B cell (primary cell): ENCODE results near the gene ADM5. TPM values are rescaled to one million over a fixed set of nuclear protein-coding genes. Genes with fewer than 3 reads are reported as not detected.

ENCODE experiments used
- ATAC-seq: fragments of 200-7000 bp; cut with Tn5 transposase; one replicate; pipeline ENCODE4 v1.10.0; 2021; ENCODE audit warnings: low read depth, mild to moderate bottlenecking, moderate number of reproducible peaks, moderate library complexity
- CTCF ChIA-PET: fragments of 350-600 bp; sonication (Branson Sonifier 250); formaldehyde crosslinking; loops from one replicate; lab custom pipeline; 2021; ENCODE audit warnings: antibody characterized with exemption, inconsistent platforms; lab: Charles Lee
- POLR2A ChIA-PET: fragments of 350-600 bp; sonication (Branson Sonifier 250); formaldehyde crosslinking; loops from one replicate; lab custom pipeline; 2021; ENCODE audit warnings: antibody characterized with exemption; lab: Charles Lee
- DNase-seq: peaks from one replicate; pipeline ENCODE4 v3.0.0; 2013
- H2AFZ ChIP-seq: 2 replicates; pipeline ENCODE4 v1.6.1; 2012; ENCODE audit warnings: mild to moderate bottlenecking, low read depth, low read length; ENCODE audit not compliant: insufficient read depth, poor library complexity, severe bottlenecking
- H3K27ac ChIP-seq, 2 donors: 1 replicate in 1 of 2; 2 replicates in 1 of 2; pipeline ENCODE4 v1.5.1; 2012 to 2013; ENCODE audit warnings: low read length in 2 of 2, mild to moderate bottlenecking in 2 of 2, moderate library complexity in 1 of 2
- H3K27me3 ChIP-seq, 4 experiments: fragments of 200-600 bp in 1 of 4; sonication (generic) in 1 of 4; replicated peaks in 1 of 4; 1 replicate in 2 of 4; 2 replicates in 2 of 4; pipeline versions ENCODE4 v1.6.1 to v1.7.0; 2013 to 2016; ENCODE audit warnings: low read length in 3 of 4, mild to moderate bottlenecking in 2 of 4, mixed read lengths in 1 of 4, moderate library complexity in 1 of 4; ENCODE audit not compliant: insufficient read depth in 4 of 4, control insufficient read depth in 3 of 4; ENCODE audit errors: control extremely low read depth in 1 of 4
- H3K36me3 ChIP-seq, 2 experiments: replicated peaks in 1 of 2; 1 replicate in 1 of 2; 2 replicates in 1 of 2; pipeline versions ENCODE4 v1.6.1 to v1.7.1; 2013; ENCODE audit warnings: low read length in 1 of 2; ENCODE audit not compliant: insufficient read depth in 2 of 2, control insufficient read depth in 1 of 2; ENCODE audit errors: control extremely low read depth in 1 of 2, extremely low read depth in 1 of 2
- H3K4me1 ChIP-seq, 2 donors: fragments of 200-600 bp in 1 of 2; sonication (generic) in 1 of 2; 1 replicate in 1 of 2; 2 replicates in 1 of 2; pipeline versions ENCODE4 v1.5.1 to v1.6.1; 2013 to 2017; ENCODE audit warnings: low read length in 2 of 2; ENCODE audit not compliant: control insufficient read depth in 2 of 2, insufficient read depth in 2 of 2
- H3K4me2 ChIP-seq: replicated peaks from 2 replicates; pipeline ENCODE3; 2012; ENCODE audit warnings: mild to moderate bottlenecking, low read depth, low read length; ENCODE audit not compliant: poor library complexity, severe bottlenecking
- H3K4me3 ChIP-seq, 5 experiments: fragments of 200-600 bp in 1 of 5; sonication (generic) in 1 of 5; 1 replicate in 3 of 5; 2 replicates in 2 of 5; pipeline versions ENCODE4 v1.5.1 to v1.7.0; 2011 to 2016; ENCODE audit warnings: low read length in 4 of 5, mild to moderate bottlenecking in 4 of 5, low read depth in 2 of 5, control low read depth in 1 of 5, moderate library complexity in 1 of 5; ENCODE audit not compliant: insufficient read depth in 1 of 5; ENCODE audit errors: control extremely low read depth in 1 of 5, extremely low read depth in 1 of 5
- H3K79me2 ChIP-seq: fragments of 200-600 bp; sonication (generic); one replicate; pipeline ENCODE4 v1.6.0; 2016; ENCODE audit warnings: low read length; ENCODE audit not compliant: control insufficient read depth, insufficient read depth
- H3K9ac ChIP-seq: fragments of 200-600 bp; sonication (generic); 2 replicates; pipeline ENCODE4 v1.6.1; 2017; ENCODE audit warnings: mild to moderate bottlenecking, low read length, moderate library complexity
- H3K9me3 ChIP-seq, 3 donors: one replicate each; pipeline versions ENCODE4 v1.6.1 to v1.7.1; 2013; ENCODE audit warnings: low read length in 2 of 3; ENCODE audit not compliant: control insufficient read depth in 2 of 3, insufficient read depth in 1 of 3; ENCODE audit errors: control extremely low read depth in 1 of 3
- H4K20me1 ChIP-seq: 2 replicates; pipeline ENCODE4 v1.6.0; 2012; ENCODE audit warnings: mild to moderate bottlenecking, low read length; ENCODE audit not compliant: insufficient read depth, control insufficient read depth, poor library complexity, severe bottlenecking
- H3K27ac Mint-ChIP-seq: one replicate; pipeline ENCODE4 v1.8.0; 2021; ENCODE audit warnings: mixed read lengths
- H3K27me3 Mint-ChIP-seq: one replicate; pipeline ENCODE4 v1.8.0; 2021; ENCODE audit warnings: mixed read lengths
- H3K4me1 Mint-ChIP-seq: one replicate; pipeline ENCODE4 v1.8.0; 2021; ENCODE audit warnings: mixed read lengths
- H3K4me3 Mint-ChIP-seq: one replicate; pipeline ENCODE4 v1.8.0; 2021; ENCODE audit warnings: mixed read lengths
- H3K9me3 Mint-ChIP-seq: one replicate; pipeline ENCODE4 v1.8.0; 2022; ENCODE audit warnings: mixed read lengths; ENCODE audit not compliant: insufficient read depth
- CTCF ChIP-seq: fragments of 200-600 bp; IDR thresholded peaks from one replicate; pipeline ENCODE4 v1.8.0; 2022; ENCODE audit warnings: antibody characterized with exemption, mild to moderate bottlenecking
- EZH2 ChIP-seq: IDR thresholded peaks from 2 replicates; pipeline ENCODE4 v1.6.1; 2012; ENCODE audit warnings: borderline replicate concordance, low read depth, mild to moderate bottlenecking, moderate library complexity, low read length; ENCODE audit not compliant: insufficient read depth, poor library complexity, severe bottlenecking
- WGBS: methylation state at CpG from one replicate; pipeline ENCODE4 v1.1.5; 2013; ENCODE audit warnings: missing lambda C conversion rate; ENCODE audit not compliant: insufficient coverage; 5-methylcytosine and 5-hydroxymethylcytosine counted together
- intact Hi-C: fragments of 100-400 bp; cut with micrococcal nuclease; formaldehyde crosslinking; loops from one replicate; pipeline ENCODE4 v1.10.0; 2022
- polyA plus RNA-seq: library from polyadenylated mRNA; depleted of rRNA; stranded (reverse); fragments of >200 nt; gene quantifications from 2 replicates; pipeline ENCODE4 v1.2.3, GENCODE V29; 2012
- small RNA-seq: library from RNA; depleted of rRNA; stranded (forward); fragments of <200 nt; gene quantifications from one replicate; pipeline ENCODE3, GENCODE V24; 2012; ENCODE audit warnings: low replicate concordance, low read depth; ENCODE audit not compliant: insufficient read length
- total RNA-seq, 2 donors: library from RNA; stranded (reverse); fragments of 120-200 nt in 1 of 2; gene quantifications; 1 replicate in 1 of 2; 2 replicates in 1 of 2; pipeline versions ENCODE4 v1.2.3 to v1.2.4, GENCODE V29; 2013 to 2022

Gene ADM5
- total and polyA plus RNA-seq, 2 donors (not counting 1 experiment from before 2014, with no cell fraction given) = 5.6 to 8.4 TPM

GRCh38 chr19:49739933-49740332 lies 50.5 kb downstream of the ADM5 start:
- intact Hi-C loops = no loop called here
- TF ChIP-seq EZH2 (no peak), CTCF (no peak)
- Histone ChIP-seq H2AFZ (no peak overlapping the region), H3K4me3 (no peak overlapping the region), H3K36me3 (no peaks in the 10 kb centered on the region), H4K20me1 (no peaks in the 10 kb centered on the region), H3K9ac (no peak overlapping the region), H3K4me1 (no peaks in the 10 kb centered on the region), H3K27ac (no peak overlapping the region), H3K27me3 (no peaks in the 10 kb centered on the region), H3K9me3 (no peaks in the 10 kb centered on the region), H3K4me2 (no peak overlapping the region), H3K79me2 (no peaks in the 10 kb centered on the region)
- no peak overlapping the region for H3K27ac Mint-ChIP-seq
- H3K9me3 Mint-ChIP-seq = no peaks in the 10 kb centered on the region
- 90% methylated on average over 2 of the region's 10 CpGs for WGBS
- H3K4me3 Mint-ChIP-seq = no peak overlapping the region
- ChIA-PET POLR2A (no interaction called here), CTCF (no interaction called here)
- ATAC-seq = no peak
- DNase-seq = no peak
- H3K4me1 Mint-ChIP-seq = no peaks in the 10 kb centered on the region
- no peaks in the 10 kb centered on the region for H3K27me3 Mint-ChIP-seq

Small RNAs within 50 kb of the gene (small RNA-seq; reads per million reads assigned to genes)
- gene MIR5088 = not detected

Other genes starting within 250 kb of the ADM5 start
- gene SLC17A7, start 248.1 kb upstream of the ADM5 start, total RNA-seq = 0.29 and 0.89 TPM in 2 replicates
- 0.40 and 0.60 TPM in 2 replicates for gene SLC17A7, start 248.1 kb upstream of the ADM5 start, polyA plus RNA-seq
- 168 and 184 TPM in 2 replicates for gene PIH1D1, start 237.8 kb upstream of the ADM5 start, total RNA-seq
- 158 and 170 TPM in 2 replicates for gene PIH1D1, start 237.8 kb upstream of the ADM5 start, polyA plus RNA-seq
- 65.8 and 73.6 TPM in 2 replicates for gene ALDH16A1, start 236.4 kb upstream of the ADM5 start, total RNA-seq
- gene ALDH16A1, start 236.4 kb upstream of the ADM5 start, polyA plus RNA-seq = 105 and 202 TPM in 2 replicates
- gene FLT3LG, start 215.4 kb upstream of the ADM5 start, total RNA-seq = 27.8 and 31.0 TPM in 2 replicates
- 49.8 and 52.6 TPM in 2 replicates for gene FLT3LG, start 215.4 kb upstream of the ADM5 start, polyA plus RNA-seq
- gene RPL13A, start 202.0 kb upstream of the ADM5 start, total RNA-seq = 5,221 and 5,457 TPM in 2 replicates
- gene RPL13A, start 202.0 kb upstream of the ADM5 start, polyA plus RNA-seq = 4,869 and 6,298 TPM in 2 replicates
- gene RPS11, start 193.2 kb upstream of the ADM5 start, total RNA-seq = 3,882 and 4,227 TPM in 2 replicates
- gene RPS11, start 193.2 kb upstream of the ADM5 start, polyA plus RNA-seq = 8,349 and 12,912 TPM in 2 replicates
- gene FCGRT, start 176.9 kb upstream of the ADM5 start, total RNA-seq = 44.7 and 50.4 TPM in 2 replicates
- gene FCGRT, start 176.9 kb upstream of the ADM5 start, polyA plus RNA-seq = 41.5 and 43.2 TPM in 2 replicates
- gene RCN3, start 161.6 kb upstream of the ADM5 start, total RNA-seq = 2.2 and 4.1 TPM in 2 replicates
- 1.8 and 3.1 TPM in 2 replicates for gene RCN3, start 161.6 kb upstream of the ADM5 start, polyA plus RNA-seq
- 55.5 and 65.2 TPM in 2 replicates for gene NOSIP, start 109.0 kb upstream of the ADM5 start, total RNA-seq
- gene NOSIP, start 109.0 kb upstream of the ADM5 start, polyA plus RNA-seq = 110 and 135 TPM in 2 replicates
- gene PRRG2, start 108.3 kb upstream of the ADM5 start, total RNA-seq = 3.0 and 4.4 TPM in 2 replicates
- 1.1 TPM in 2 replicates for gene PRRG2, start 108.3 kb upstream of the ADM5 start, polyA plus RNA-seq
- 70.7 and 72.3 TPM in 2 replicates for gene PRR12, start 98.4 kb upstream of the ADM5 start, total RNA-seq
- gene PRR12, start 98.4 kb upstream of the ADM5 start, polyA plus RNA-seq = 5.2 and 8.4 TPM in 2 replicates
- 5.6 and 6.3 TPM in 2 replicates for gene RRAS, start 49.5 kb upstream of the ADM5 start, total RNA-seq
- gene RRAS, start 49.5 kb upstream of the ADM5 start, polyA plus RNA-seq = 12.3 and 21.0 TPM in 2 replicates
- 64.3 and 68.3 TPM in 2 replicates for gene SCAF1, start 47.4 kb upstream of the ADM5 start, total RNA-seq
- gene SCAF1, start 47.4 kb upstream of the ADM5 start, polyA plus RNA-seq = 17.1 and 20.2 TPM in 2 replicates
- 233 and 251 TPM in 2 replicates for gene IRF3, start 23.7 kb upstream of the ADM5 start, total RNA-seq
- 237 and 262 TPM in 2 replicates for gene IRF3, start 23.7 kb upstream of the ADM5 start, polyA plus RNA-seq
- 17.3 and 22.1 TPM in 2 replicates for gene BCL2L12, start 23.7 kb upstream of the ADM5 start, total RNA-seq
- 13.0 and 19.9 TPM in 2 replicates for gene BCL2L12, start 23.7 kb upstream of the ADM5 start, polyA plus RNA-seq
- gene PRMT1, start 12.3 kb upstream of the ADM5 start, total RNA-seq = 175 TPM in 2 replicates
- 255 and 310 TPM in 2 replicates for gene PRMT1, start 12.3 kb upstream of the ADM5 start, polyA plus RNA-seq
- 1.7 TPM in 1 of 2 replicates, not detected in the other for gene CPT1C, start 1.5 kb downstream of the ADM5 start, total RNA-seq
- 0.19 and 0.30 TPM in 2 replicates for gene CPT1C, start 1.5 kb downstream of the ADM5 start, polyA plus RNA-seq
- 0.15 and 0.56 TPM in 2 replicates for gene TSKS, start 73.7 kb downstream of the ADM5 start, total RNA-seq
- 0.18 and 1.4 TPM in 2 replicates for gene TSKS, start 73.7 kb downstream of the ADM5 start, polyA plus RNA-seq
- gene AP2A1, start 77.4 kb downstream of the ADM5 start, total RNA-seq = 56.9 and 62.4 TPM in 2 replicates
- 48.4 and 49.2 TPM in 2 replicates for gene AP2A1, start 77.4 kb downstream of the ADM5 start, polyA plus RNA-seq
- 31.5 and 36.7 TPM in 2 replicates for gene FUZ, start 123.7 kb downstream of the ADM5 start, total RNA-seq
- 30.2 and 31.7 TPM in 2 replicates for gene FUZ, start 123.7 kb downstream of the ADM5 start, polyA plus RNA-seq
- gene MED25, start 128.7 kb downstream of the ADM5 start, total RNA-seq = 123 and 126 TPM in 2 replicates
- 83.0 and 93.0 TPM in 2 replicates for gene MED25, start 128.7 kb downstream of the ADM5 start, polyA plus RNA-seq
- 225 and 230 TPM in 2 replicates for gene PTOV1, start 161.6 kb downstream of the ADM5 start, total RNA-seq
- gene PTOV1, start 161.6 kb downstream of the ADM5 start, polyA plus RNA-seq = 144 and 171 TPM in 2 replicates
- 273 and 274 TPM in 2 replicates for gene PNKP, start 178.0 kb downstream of the ADM5 start, total RNA-seq
- 173 and 179 TPM in 2 replicates for gene PNKP, start 178.0 kb downstream of the ADM5 start, polyA plus RNA-seq
- gene AKT1S1, start 187.8 kb downstream of the ADM5 start, total RNA-seq = 23.0 and 25.2 TPM in 2 replicates
- gene AKT1S1, start 187.8 kb downstream of the ADM5 start, polyA plus RNA-seq = 15.9 and 16.6 TPM in 2 replicates
- 94.3 and 98.7 TPM in 2 replicates for gene TBC1D17, start 188.1 kb downstream of the ADM5 start, total RNA-seq
- gene TBC1D17, start 188.1 kb downstream of the ADM5 start, polyA plus RNA-seq = 85.7 and 89.0 TPM in 2 replicates
- gene IL4I1, start 207.3 kb downstream of the ADM5 start, total RNA-seq = 3.1 and 3.9 TPM in 2 replicates
- gene IL4I1, start 207.3 kb downstream of the ADM5 start, polyA plus RNA-seq = 0.48 and 0.71 TPM in 2 replicates
- 37.6 and 38.5 TPM in 2 replicates for gene ATF5, start 239.6 kb downstream of the ADM5 start, total RNA-seq
- gene ATF5, start 239.6 kb downstream of the ADM5 start, polyA plus RNA-seq = 9.0 and 16.0 TPM in 2 replicates
- 75.7 and 81.7 TPM in 2 replicates for gene NUP62, start 239.9 kb downstream of the ADM5 start, total RNA-seq
- 14.9 and 25.2 TPM in 2 replicates for gene NUP62, start 239.9 kb downstream of the ADM5 start, polyA plus RNA-seq